NCI-H1048 (cell line): Measurements from ENCODE around the gene BRD1.
"Not testable (repeated sequence)": the region's sequence is repeated elsewhere in the genome, so short reads cannot be mapped to it uniquely, and the experiment has no call there.

Experiments
- DNase-seq: peaks from one replicate; lab custom pipeline; 2025; lab: John Stamatoyannopoulos, UW

BRD1 gene

GRCh38 chr22:49826603-49827270 is 936 bp downstream of the BRD1 start:
- DNase-seq, result no peak

GRCh38 chr22:49825944-49826602 is 1.6 kb downstream of the BRD1 start:
- no peak for DNase-seq

- DNase-seq, result no peak
Observed at GRCh38 chr22:49825436-49825835, 2.2 kb downstream of the BRD1 start.

GRCh38 chr22:49824936-49825335 is 2.7 kb downstream of the BRD1 start:
- no peak for DNase-seq

- DNase-seq, result no peak
Observed at GRCh38 chr22:49824185-49824925, 3.3 kb downstream of the BRD1 start.

GRCh38 chr22:49823289-49824045 is 4.2 kb downstream of the BRD1 start:
- DNase-seq, result no peak

GRCh38 chr22:49821741-49822140 is 5.9 kb downstream of the BRD1 start:
- not testable (repeated sequence) for DNase-seq

- DNase-seq, result no peak
Observed at GRCh38 chr22:49820984-49821383, 6.7 kb downstream of the BRD1 start.

- DNase-seq, result no peak
Observed at GRCh38 chr22:49817359-49817758, 10.3 kb downstream of the BRD1 start.

- DNase-seq, result no peak
Observed at GRCh38 chr22:49815641-49816091, 12.0 kb downstream of the BRD1 start.

- no peak for DNase-seq
Observed at GRCh38 chr22:49814856-49815255, 12.8 kb downstream of the BRD1 start.

- no peak for DNase-seq
Observed at GRCh38 chr22:49814164-49814686, 13.4 kb downstream of the BRD1 start.

GRCh38 chr22:49812838-49813237 is 14.8 kb downstream of the BRD1 start:
- no peak for DNase-seq

- no peak for DNase-seq
Observed at GRCh38 chr22:49811020-49811791, 16.5 kb downstream of the BRD1 start.

- DNase-seq, result no peak
Observed at GRCh38 chr22:49810363-49811019, 17.2 kb downstream of the BRD1 start.

- DNase-seq, result no peak
Observed at GRCh38 chr22:49807780-49808708, 19.6 kb downstream of the BRD1 start.

- DNase-seq, result no peak
Observed at GRCh38 chr22:49807129-49807528, 20.5 kb downstream of the BRD1 start.

GRCh38 chr22:49803737-49804375 is 23.8 kb downstream of the BRD1 start:
- DNase-seq, result no peak

GRCh38 chr22:49803134-49803533 is 24.5 kb downstream of the BRD1 start:
- DNase-seq, result no peak
